ENCODE results near the gene OR2H2. TPM values are rescaled to one million over a fixed set of nuclear protein-coding genes. Genes with fewer than 3 reads are reported as not detected.
A peak's percentile ranks its signal among the peaks of the same experiment; 100 is the strongest.

Gene OR2H2
- total RNA-seq, 1 experiment from 2014 or later: not detected

DNA sequence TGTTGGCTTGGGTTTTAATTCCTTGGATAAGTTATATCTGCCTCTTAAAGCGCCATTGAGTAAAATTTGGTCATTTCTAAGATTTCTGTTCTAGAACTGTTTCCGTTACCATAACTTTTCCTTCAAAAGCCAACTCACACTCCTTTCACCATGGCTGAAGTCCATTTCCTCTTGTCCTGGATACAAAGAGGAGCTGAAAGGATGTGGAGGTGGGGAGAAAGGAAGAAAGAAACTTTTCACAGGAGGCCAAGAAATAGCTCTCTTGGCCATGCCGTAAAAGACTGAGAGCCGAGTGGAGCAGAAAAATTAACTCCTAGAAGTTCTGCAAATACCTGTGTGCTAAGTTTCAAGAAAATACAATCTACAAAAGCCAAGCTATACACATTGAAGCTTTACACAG, 26.5 kb downstream of the OR2H2 start:
- Histone ChIP-seq H3K9me2 (replicated peaks; ENCODE audit: low read length) (no peaks in the 10 kb centered on the region), H3K36me3 (ENCODE audit: low read depth, low read length) (0 out of 2 replicates have a peak, but pooled peaks cover 3% of the 10 kb centered on the region), H3K4me3 (ENCODE audit: low read length) (no peak overlapping the region), H3K27me3 (ENCODE audit: low read length) (no peaks in the 10 kb centered on the region), H3K27ac (ENCODE audit: low read length) (no peak overlapping the region), H3K4me2 (ENCODE audit: low read length) (no peak overlapping the region), H3K79me2 (ENCODE audit: low read length) (no peaks in the 10 kb centered on the region), H2AFZ (ENCODE audit: low read length) (no peak overlapping the region), H3F3A (ENCODE audit: low read length, unreplicated experiment) (no peaks in the 10 kb centered on the region), H3K9ac (ENCODE audit: low read length) (no peak overlapping the region), H3K4me1 (ENCODE audit: insufficient read depth, low read length) (no peaks in the 10 kb centered on the region), H4K20me1 (ENCODE audit: low read length) (no peaks in the 10 kb centered on the region), H3K9me3 (ENCODE audit: low read length) (no peaks in the 10 kb centered on the region)
- intact Hi-C loops (cut with micrococcal nuclease): no loop called here
- no peak for DNase-seq
- POLR2A ChIA-PET (ENCODE audit: unreplicated experiment): no interaction called here
- TF ChIP-seq, protein P1, sequence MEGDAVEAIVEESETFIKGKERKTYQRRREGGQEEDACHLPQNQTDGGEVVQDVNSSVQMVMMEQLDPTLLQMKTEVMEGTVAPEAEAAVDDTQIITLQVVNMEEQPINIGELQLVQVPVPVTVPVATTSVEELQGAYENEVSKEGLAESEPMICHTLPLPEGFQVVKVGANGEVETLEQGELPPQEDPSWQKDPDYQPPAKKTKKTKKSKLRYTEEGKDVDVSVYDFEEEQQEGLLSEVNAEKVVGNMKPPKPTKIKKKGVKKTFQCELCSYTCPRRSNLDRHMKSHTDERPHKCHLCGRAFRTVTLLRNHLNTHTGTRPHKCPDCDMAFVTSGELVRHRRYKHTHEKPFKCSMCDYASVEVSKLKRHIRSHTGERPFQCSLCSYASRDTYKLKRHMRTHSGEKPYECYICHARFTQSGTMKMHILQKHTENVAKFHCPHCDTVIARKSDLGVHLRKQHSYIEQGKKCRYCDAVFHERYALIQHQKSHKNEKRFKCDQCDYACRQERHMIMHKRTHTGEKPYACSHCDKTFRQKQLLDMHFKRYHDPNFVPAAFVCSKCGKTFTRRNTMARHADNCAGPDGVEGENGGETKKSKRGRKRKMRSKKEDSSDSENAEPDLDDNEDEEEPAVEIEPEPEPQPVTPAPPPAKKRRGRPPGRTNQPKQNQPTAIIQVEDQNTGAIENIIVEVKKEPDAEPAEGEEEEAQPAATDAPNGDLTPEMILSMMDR (conservative IDR thresholded peaks at IDR 0.05; ENCODE audit: low read depth, low read length): no peak
- no peak for TF ChIP-seq EZH2phosphoT487 (IDR thresholded peaks at IDR 0.05; ENCODE audit: borderline replicate concordance, low read length)
- no peak for TF ChIP-seq EZH2 (IDR thresholded peaks at IDR 0.05; ENCODE audit: low read length, unreplicated experiment)
- BruUV-seq (replicated peaks): no TSS peak
- CTCF ChIA-PET: no interaction called here
- ATAC-seq: no peak

GRCh38 chr6:29617782-29618554, 33.0 kb downstream of the OR2H2 start:
- H3K9ac ChIP-seq (ENCODE audit: low read length): no peak overlapping the region
- H3K9me3 ChIP-seq (ENCODE audit: low read length): no peaks in the 10 kb centered on the region
- no peaks in the 10 kb centered on the region for H3K9me2 ChIP-seq (replicated peaks; ENCODE audit: low read length)
- no peak overlapping the region for H3K4me2 ChIP-seq (ENCODE audit: low read length)
- DNase-seq (no peak), ATAC-seq (no peak)
- no peaks in the 10 kb centered on the region for H3K79me2 ChIP-seq (ENCODE audit: low read length)
- H3K36me3 ChIP-seq (ENCODE audit: low read depth, low read length): no peaks in the 10 kb centered on the region; the same call in 1 of the 2 replicates
- CTCF ChIA-PET: no interaction called here
- H3K4me1 ChIP-seq (ENCODE audit: insufficient read depth, low read length): peaks cover 7% of the 10 kb centered on the region
- H3F3A ChIP-seq (ENCODE audit: low read length, unreplicated experiment): no peaks in the 10 kb centered on the region
- TF ChIP-seq, protein P1 (conservative IDR thresholded peaks at IDR 0.05; ENCODE audit: low read depth, low read length): peak; percentile 47; the same call in 1 of the 2 replicates
- TF ChIP-seq EZH2 (IDR thresholded peaks at IDR 0.05; ENCODE audit: low read length, unreplicated experiment) (no peak), EZH2phosphoT487 (IDR thresholded peaks at IDR 0.05; ENCODE audit: borderline replicate concordance, low read length) (no peak)
- intact Hi-C loops (cut with micrococcal nuclease): no loop called here
- no peaks in the 10 kb centered on the region for H4K20me1 ChIP-seq (ENCODE audit: low read length)
- POLR2A ChIA-PET (ENCODE audit: unreplicated experiment): no interaction called here
- H2AFZ ChIP-seq (ENCODE audit: low read length): no peak overlapping the region
- no peak overlapping the region for H3K27ac ChIP-seq (ENCODE audit: low read length)
- BruUV-seq (replicated peaks): no TSS peak
- H3K27me3 ChIP-seq (ENCODE audit: low read length): no peaks in the 10 kb centered on the region
- H3K4me3 ChIP-seq (ENCODE audit: low read length): no peak overlapping the region

- Histone ChIP-seq H3K27me3 (ENCODE audit: low read length) (no peaks in the 10 kb centered on the region), H3K9me2 (replicated peaks; ENCODE audit: low read length) (no peaks in the 10 kb centered on the region), H4K20me1 (ENCODE audit: low read length) (no peaks in the 10 kb centered on the region), H3K9ac (ENCODE audit: low read length) (no peak overlapping the region), H3K4me2 (ENCODE audit: low read length) (0 out of 2 replicates have a peak overlapping the region, but pooled peaks have one; percentile 1), H3K4me1 (ENCODE audit: insufficient read depth, low read length) (peaks cover 7% of the 10 kb centered on the region), H3K79me2 (ENCODE audit: low read length) (no peaks in the 10 kb centered on the region), H2AFZ (ENCODE audit: low read length) (no peak overlapping the region), H3F3A (ENCODE audit: low read length, unreplicated experiment) (no peaks in the 10 kb centered on the region), H3K4me3 (ENCODE audit: low read length) (no peak overlapping the region), H3K27ac (ENCODE audit: low read length) (no peak overlapping the region), H3K36me3 (ENCODE audit: low read depth, low read length) (no peaks in the 10 kb centered on the region; the same call in 1 of the 2 replicates), H3K9me3 (ENCODE audit: low read length) (no peaks in the 10 kb centered on the region)
- intact Hi-C loops (cut with micrococcal nuclease): no loop called here
- ChIA-PET POLR2A (ENCODE audit: unreplicated experiment) (no interaction called here), CTCF (no interaction called here)
- peak; percentile 61 for DNase-seq
- no TSS peak for BruUV-seq (replicated peaks)
- ATAC-seq: peak; percentile 72
- TF ChIP-seq EZH2 (IDR thresholded peaks at IDR 0.05; ENCODE audit: low read length, unreplicated experiment) (no peak), EZH2phosphoT487 (IDR thresholded peaks at IDR 0.05; ENCODE audit: borderline replicate concordance, low read length) (no peak)
- TF ChIP-seq, protein P1 (conservative IDR thresholded peaks at IDR 0.05; ENCODE audit: low read depth, low read length): no peak
Observed at GRCh38 chr6:29619578-29620160, 34.7 kb downstream of the OR2H2 start.
